ENCODE results near the gene SYPL2. TPM values are rescaled to one million over a fixed set of nuclear protein-coding genes. Genes with fewer than 3 reads are reported as not detected.

The SYPL2 gene
- total RNA-seq, 2 experiments from 2014 or later: not detected

GRCh38 chr1:109497449-109498160 lies 31.3 kb downstream of the SYPL2 start:
- H2AFZ ChIP-seq (ENCODE audit: low read length): no peak overlapping the region
- H4K20me1 ChIP-seq (ENCODE audit: insufficient read depth, low read length): no peaks in the 10 kb centered on the region
- peaks cover 14% of the 10 kb centered on the region for H3K4me1 ChIP-seq (ENCODE audit: insufficient read depth, low read length, poor library complexity, severe bottlenecking)
- no TSS peak for BruUV-seq (replicated peaks)
- ChIA-PET CTCF (ENCODE audit: unreplicated experiment) (interaction anchor here (1.8 kb wide), 1 partner anchor 35 kb away, joined by 10 read pairs; no protein-coding TSS in a partner anchor), POLR2A (interaction anchor here (0.9 kb wide), 1 partner anchor 34 kb away, joined by 4 read pairs; no protein-coding TSS in a partner anchor)
- H3K79me2 ChIP-seq (ENCODE audit: insufficient read depth, low read depth, low read length): peaks cover 7% of the 10 kb centered on the region; the same call in 1 of the 2 replicates
- TF ChIP-seq CTCF (conservative IDR thresholded peaks at IDR 0.05; ENCODE audit: low read length) (no peak), EZH2phosphoT487 (IDR thresholded peaks at IDR 0.05; ENCODE audit: borderline replicate concordance, low read depth, low read length) (no peak)
- no peaks in the 10 kb centered on the region for H3K9me2 ChIP-seq (ENCODE audit: insufficient read depth, low read length)
- DNase-seq (ENCODE audit: low spot score): no peak
- no peaks in the 10 kb centered on the region for H3K9me3 ChIP-seq (ENCODE audit: low read length)
- no peak overlapping the region for H3K4me3 ChIP-seq (ENCODE audit: low read depth, low read length, poor library complexity, severe bottlenecking)
- intact Hi-C loops (cut with micrococcal nuclease; ENCODE audit: unreplicated experiment): loop anchor here (1.0 kb wide), 1 partner anchor 35 kb away; no protein-coding TSS in a partner anchor
- H3K27ac ChIP-seq (ENCODE audit: low read depth, low read length, poor library complexity, severe bottlenecking): no peak overlapping the region
- H3K4me2 ChIP-seq (ENCODE audit: low read length): no peak overlapping the region
- peaks cover 41% of the 10 kb centered on the region; the same call in 1 of the 2 replicates for H3K36me3 ChIP-seq (ENCODE audit: insufficient read depth, low read length)

- H3K36me3 ChIP-seq (ENCODE audit: insufficient read depth, low read length): peaks cover 41% of the 10 kb centered on the region; the same call in 1 of the 2 replicates
- no peak overlapping the region for H3K4me3 ChIP-seq (ENCODE audit: low read depth, low read length, poor library complexity, severe bottlenecking)
- intact Hi-C loops (cut with micrococcal nuclease; ENCODE audit: unreplicated experiment): loop anchor here (1.0 kb wide), 1 partner anchor 34 kb away; no protein-coding TSS in a partner anchor
- H3K4me1 ChIP-seq (ENCODE audit: insufficient read depth, low read length, poor library complexity, severe bottlenecking): peaks cover 13% of the 10 kb centered on the region
- H4K20me1 ChIP-seq (ENCODE audit: insufficient read depth, low read length): no peaks in the 10 kb centered on the region
- peaks cover 7% of the 10 kb centered on the region; the same call in 1 of the 2 replicates for H3K79me2 ChIP-seq (ENCODE audit: insufficient read depth, low read depth, low read length)
- no TSS peak for BruUV-seq (replicated peaks)
- CTCF ChIA-PET (ENCODE audit: unreplicated experiment): interaction anchor here (1.8 kb wide), 1 partner anchor 34 kb away, joined by 10 read pairs; no protein-coding TSS in a partner anchor
- no peak overlapping the region for H3K4me2 ChIP-seq (ENCODE audit: low read length)
- no peaks in the 10 kb centered on the region for H3K9me3 ChIP-seq (ENCODE audit: low read length)
- no peaks in the 10 kb centered on the region for H3K9me2 ChIP-seq (ENCODE audit: insufficient read depth, low read length)
- no peak overlapping the region for H3K27ac ChIP-seq (ENCODE audit: low read depth, low read length, poor library complexity, severe bottlenecking)
- no peak for TF ChIP-seq EZH2phosphoT487 (IDR thresholded peaks at IDR 0.05; ENCODE audit: borderline replicate concordance, low read depth, low read length)
- peak; percentile 66 for TF ChIP-seq CTCF (conservative IDR thresholded peaks at IDR 0.05; ENCODE audit: low read length)
- H2AFZ ChIP-seq (ENCODE audit: low read length): no peak overlapping the region
- POLR2A ChIA-PET: interaction anchor here (0.7 kb wide), 1 partner anchor 55 kb away, joined by 3 read pairs; no protein-coding TSS in a partner anchor
- DNase-seq (ENCODE audit: low spot score): peak; percentile 29
Observed at GRCh38 chr1:109498161-109498801, 31.9 kb downstream of the SYPL2 start.
